ENCODE results near the gene CHST6.
A peak's percentile ranks its signal among the peaks of the same experiment; 100 is the strongest.
"Not testable (repeated sequence)": the region's sequence is repeated elsewhere in the genome, so short reads cannot be mapped to it uniquely, and the experiment has no call there.

CHST6 gene

DNA sequence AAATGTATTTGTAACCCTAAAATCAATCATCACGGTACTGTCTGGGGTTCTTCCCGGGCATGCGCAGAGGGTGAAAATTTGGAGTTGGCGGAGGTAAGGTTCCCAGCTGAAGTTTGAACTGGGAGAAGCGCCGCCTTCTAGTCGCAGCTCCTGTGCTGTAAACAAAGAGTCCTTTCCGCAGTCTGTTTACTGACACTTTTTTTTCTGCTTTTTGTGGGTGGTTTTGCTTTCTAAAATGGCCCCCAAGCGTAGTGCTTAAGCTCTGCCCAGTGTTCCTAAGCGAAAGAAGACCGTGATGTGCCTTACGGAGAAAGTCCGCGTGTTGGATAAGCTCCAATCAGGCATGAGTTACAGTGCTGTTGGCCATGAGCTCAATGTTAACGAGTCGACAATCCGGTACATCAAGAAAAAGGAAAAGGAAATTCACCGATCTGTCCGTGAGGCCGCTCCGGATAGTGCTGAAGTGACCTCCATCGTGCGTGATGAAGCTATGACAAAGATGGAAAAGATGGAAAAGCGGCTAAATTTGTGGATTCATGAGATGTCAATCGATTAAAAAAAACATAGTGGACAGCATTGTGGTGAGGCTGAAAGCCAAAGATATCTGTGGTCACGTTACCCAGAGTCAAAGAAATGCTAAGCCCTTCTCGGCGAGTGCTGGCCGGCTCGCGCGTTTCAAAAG, 61.4 kb downstream of the CHST6 start:
- DNase-seq (ENCODE audit: low read depth), result peak; percentile 93

GRCh38 chr16:75432828-75433731, 62.2 kb downstream of the CHST6 start, which contains the start of gene CFDP1:
Gene CFDP1 (minus strand): TSS chr16:75433503. CDS start chr16:75433352, 151 bp downstream.
- DNase-seq (ENCODE audit: low read depth), result peak; percentile 92

DNA sequence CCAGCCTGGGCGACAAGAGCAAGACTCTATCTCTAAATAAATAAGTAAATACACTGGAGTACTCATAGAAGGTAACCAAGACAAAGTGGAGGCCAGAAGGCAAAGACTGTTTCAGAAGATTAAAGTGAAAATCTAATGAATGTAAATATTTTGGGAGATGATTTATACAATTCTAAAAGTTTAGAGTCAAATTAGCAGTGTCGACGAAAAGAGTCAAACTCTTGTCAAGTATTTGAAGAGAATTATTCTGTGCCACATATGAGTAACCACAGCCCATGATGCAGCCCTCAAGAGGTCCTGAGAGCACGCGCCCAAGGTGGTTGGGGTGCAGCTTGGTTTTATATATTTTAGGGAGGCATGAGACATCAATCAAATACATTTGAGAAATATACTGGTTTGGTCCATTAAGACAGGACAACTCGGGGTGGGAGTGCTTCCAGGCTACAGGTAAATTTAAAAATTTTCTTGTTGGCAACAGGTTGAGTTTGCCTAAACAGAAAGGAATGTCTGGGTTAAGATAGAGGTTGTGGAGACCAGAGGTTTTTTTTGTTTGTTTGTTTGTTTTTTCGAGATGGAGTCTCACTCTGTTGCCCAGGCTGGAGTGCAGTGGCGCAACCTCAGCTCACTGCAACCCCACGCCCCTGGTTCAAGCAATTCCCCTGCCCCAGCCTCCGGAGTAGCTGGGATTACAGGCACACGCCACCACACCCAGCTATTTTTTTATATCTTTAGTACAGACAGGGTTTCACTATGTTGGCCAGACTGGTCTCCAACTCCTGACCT, 65.4 kb downstream of the CHST6 start:
- DNase-seq (ENCODE audit: low read depth), result no peak

DNA sequence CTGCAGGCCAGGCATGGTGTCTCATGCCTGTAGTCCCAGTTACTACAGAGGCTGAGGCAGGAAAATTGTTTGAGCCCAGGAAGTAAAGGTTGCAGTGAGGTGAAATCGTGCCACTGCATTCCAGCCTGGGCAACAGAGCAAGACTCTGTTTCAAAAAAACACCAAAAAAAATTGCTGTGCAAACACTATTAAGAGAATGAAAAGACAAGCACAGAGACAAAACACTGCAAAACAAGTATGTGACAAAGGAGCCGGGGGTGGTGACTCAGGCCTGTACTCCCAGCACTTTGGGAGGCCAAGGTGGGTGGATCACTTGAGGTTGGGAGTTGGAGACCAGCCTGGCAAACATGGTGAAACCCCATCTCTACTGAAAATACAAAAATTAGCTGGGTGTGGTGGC, 68.7 kb downstream of the CHST6 start:
- not testable (repeated sequence) for DNase-seq (ENCODE audit: low read depth)

- not testable (repeated sequence) for DNase-seq (ENCODE audit: low read depth)
These were observed 71.0 kb downstream of the CHST6 start for GRCh38 chr16:75424105-75424762.

GRCh38 chr16:75423723-75424104, 71.5 kb downstream of the CHST6 start:
- no peak for DNase-seq (ENCODE audit: low read depth)

Measured in fibroblast of gingiva (primary cell).